Raji (cell line): ENCODE data around the gene GLRX2.

Experiments used
- POLR2A ChIP-seq: IDR thresholded peaks from 2 replicates; pipeline ENCODE4 v1.6.1; 2011; ENCODE audit warnings: low read depth, low read length, control low read depth; ENCODE audit not compliant: insufficient read depth

The GLRX2 gene

DNA sequence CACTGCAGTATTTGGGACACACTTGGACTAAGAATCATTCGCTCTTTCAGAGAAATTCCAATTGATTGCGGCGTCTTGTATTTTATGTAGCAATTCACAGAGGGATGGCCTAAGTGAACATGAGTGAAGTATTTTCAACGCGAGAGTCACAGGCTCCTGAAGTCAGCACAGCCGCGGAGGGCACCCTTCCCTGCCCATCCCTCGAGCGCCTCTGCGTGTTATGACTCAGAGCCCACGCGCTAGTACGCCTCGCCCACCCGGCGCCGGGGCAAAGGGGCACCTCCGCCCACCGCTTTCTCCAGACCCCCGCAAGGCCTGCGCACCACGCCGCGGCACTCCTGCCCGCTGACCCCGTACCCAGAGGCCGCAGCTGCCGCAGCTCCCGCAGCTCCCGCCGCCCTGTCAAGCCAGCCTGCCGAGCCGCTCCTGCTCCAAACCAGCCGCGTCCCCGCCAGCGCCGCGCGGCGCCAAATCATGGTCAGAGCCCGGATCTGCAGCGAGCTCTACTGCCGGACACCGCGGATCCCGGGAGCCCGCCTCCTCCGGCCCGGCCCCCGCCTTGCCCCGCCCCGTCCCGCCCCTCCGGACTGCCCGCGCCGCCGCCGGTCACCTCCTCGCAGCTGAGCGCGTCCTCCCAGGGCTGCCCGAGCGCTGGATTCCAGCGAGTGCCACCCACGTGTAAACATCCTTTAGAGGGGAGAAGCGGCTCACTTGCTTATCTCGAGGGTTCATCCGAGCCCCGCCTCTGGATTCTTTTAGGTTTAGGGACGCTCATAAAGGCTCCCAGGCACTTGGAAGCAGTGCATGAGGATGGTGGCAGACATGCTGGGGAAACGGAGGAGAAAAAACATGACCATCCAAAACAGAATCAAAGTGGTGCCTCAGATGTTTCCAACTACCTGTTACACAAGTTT lies at the start of gene GLRX2:
Gene GLRX2 (minus strand): TSS at position 508 of the 914 bp plus-strand sequence. CDS start 32 bp downstream, at position 476.
- TF ChIP-seq POLR2A, result peak; percentile 92

- TF ChIP-seq POLR2A, result no peak
Measured at GRCh38 chr1:193144999-193145398, 39.8 kb upstream of the GLRX2 start.

- no peak for TF ChIP-seq POLR2A
Measured at GRCh38 chr1:193144361-193144938, 39.2 kb upstream of the GLRX2 start.

DNA sequence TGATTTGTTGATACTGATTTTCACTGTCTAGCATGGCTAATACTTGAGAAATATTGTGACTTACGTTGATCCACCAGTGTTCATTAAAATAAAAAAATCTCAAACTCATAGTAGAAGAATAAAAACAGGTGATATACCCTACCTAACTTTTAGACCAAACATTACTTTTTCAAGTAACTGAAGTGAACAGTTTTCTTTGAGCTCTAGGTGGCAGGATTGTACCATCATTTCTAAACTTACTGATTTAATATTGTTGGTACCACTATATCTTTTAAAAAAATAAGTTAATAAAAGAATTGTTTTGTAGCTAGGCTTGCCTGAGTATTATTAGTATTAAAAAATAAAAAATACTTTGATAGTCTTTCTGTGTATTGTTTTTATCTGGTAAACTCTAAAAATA lies 38.1 kb upstream of the GLRX2 start:
- TF ChIP-seq POLR2A, result no peak

DNA sequence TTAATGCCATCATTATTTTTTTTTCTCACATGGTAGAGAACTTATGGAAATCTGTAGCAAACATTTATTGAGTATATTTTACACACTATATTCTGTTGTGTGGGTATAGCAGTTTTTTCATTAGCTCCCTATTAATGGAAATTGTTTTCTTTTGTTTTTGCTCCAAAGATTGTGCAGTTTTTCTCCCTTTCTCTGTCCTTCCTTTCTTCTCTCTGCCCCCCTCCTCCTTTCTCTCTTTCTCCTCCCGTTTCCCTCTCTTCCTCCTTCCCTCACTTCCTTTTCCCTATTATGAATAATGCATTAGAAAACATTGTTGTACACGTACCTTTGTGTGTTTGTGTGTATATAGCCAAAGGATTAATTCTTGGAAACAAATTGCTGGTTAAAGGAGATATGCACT lies 37.2 kb upstream of the GLRX2 start:
- TF ChIP-seq POLR2A, result no peak

- TF ChIP-seq POLR2A, result no peak
Measured at GRCh38 chr1:193141804-193142203, 36.6 kb upstream of the GLRX2 start.

GRCh38 chr1:193140254-193140653 lies 35.0 kb upstream of the GLRX2 start:
- no peak for TF ChIP-seq POLR2A

DNA sequence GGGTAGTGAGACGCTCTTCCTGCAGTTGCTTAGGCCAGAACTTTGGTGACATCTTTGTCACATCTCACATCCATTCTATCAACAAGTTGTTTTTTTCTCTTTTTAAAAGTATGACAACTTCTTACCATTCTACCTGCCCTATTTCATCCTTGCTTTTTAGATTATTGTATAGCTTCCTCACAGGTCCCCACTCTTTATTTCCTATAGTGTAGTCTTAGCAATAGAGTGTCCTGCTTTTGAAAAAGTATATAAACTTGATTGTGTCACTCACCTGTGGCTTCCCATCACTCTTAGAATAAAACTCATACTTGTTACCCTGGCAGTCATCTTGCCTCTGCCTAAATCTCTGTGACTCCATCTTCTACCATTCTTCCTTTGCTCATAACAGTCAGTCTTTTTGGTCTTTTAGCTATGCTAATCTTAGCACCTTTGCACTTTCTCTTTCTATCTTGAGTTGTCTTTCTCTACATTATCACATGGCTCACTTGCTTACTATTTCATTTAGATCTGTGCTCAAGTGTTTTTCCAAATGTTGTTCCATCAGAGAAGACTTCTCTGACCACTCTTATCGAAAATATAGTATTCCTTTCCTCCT lies 26.1 kb upstream of the GLRX2 start:
- no peak for TF ChIP-seq POLR2A

DNA sequence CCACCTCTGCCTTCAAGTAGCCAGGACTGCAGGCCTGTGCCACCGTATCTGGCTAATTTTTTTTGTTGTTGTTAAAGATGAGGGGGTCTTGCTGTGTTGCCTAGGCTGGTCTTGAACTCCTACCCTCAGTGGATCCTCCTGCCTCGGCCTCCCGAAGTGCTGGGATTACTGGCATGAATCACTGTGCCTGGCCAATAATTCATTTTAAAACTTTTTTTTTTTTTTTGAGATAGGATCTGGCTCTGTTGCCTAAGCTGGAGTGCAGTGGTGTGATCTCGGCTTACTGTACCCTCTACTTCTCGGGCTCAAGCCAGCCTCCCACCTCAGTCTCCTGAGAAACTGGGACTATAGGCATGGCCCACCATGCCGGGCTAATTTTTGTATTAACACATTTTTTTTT lies 20.2 kb upstream of the GLRX2 start:
- TF ChIP-seq POLR2A, result no peak

DNA sequence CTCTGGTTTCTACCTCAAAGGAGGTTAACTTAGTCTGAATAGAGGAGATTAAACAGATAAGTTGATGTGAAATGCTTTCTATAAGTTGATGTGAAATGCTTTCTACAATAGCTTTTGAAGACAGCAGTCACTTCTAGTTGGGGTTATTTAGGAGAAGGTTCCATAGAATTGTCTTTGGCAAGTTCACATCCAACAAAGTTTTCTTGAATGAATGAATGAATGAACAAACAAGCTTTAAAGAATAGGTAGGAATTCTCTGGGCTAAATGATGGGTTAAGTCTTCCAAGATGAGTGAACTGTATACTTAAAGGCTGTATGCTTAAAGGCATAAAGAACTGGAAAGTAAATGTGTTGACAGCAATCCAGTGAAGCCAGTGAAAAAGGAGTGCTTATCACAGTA lies 18.5 kb upstream of the GLRX2 start:
- no peak for TF ChIP-seq POLR2A

DNA sequence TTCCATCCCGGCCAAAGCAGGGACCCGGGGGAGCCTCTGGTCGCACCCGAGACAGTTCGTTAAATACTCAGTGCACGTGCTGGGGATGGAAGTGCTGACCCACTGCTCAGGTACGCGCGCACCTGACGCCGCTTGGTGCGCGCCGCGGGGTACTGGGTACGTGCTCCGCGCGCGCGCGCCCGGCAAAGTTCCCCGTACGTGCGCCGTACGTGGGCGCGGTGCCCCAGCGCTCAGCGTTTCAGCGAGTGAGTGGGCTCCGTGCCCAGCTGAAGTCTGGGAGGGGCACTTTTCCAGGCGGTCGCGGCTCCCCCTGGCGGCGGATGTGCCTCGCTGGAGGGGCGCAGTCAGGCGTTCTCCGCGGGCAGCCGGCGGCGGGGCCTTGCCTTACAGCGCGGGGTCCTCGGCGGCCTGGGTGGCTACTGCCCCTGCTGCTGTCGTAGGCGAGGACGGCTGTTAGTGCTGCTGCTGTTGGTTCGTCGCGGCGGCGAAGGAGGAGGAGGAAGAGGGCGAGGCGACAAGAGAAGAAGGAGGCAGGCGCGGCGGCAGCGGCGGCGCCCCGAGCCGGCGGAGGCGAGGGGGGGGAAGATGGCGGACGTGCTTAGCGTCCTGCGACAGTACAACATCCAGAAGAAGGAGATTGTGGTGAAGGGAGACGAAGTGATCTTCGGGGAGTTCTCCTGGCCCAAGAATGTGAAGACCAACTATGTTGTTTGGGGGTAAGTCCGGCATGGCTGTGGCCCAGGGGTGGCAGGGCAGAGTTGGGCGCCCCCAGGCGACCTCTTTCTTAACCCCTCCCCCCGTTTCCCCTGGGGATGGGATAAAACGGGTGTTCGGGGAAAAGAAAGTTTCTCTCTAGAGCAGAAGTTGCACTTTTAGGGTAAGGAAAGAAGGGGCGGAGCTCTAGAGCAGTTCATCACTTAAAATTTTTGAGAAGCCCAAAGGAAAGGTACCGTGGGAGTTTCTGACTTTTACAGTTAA lies 16.7 kb upstream of the GLRX2 start, which contains the start of gene CDC73:
Gene CDC73 (plus strand): TSS at position 416 of the 978 bp plus-strand sequence. CDS start 170 bp downstream, at position 586.
- peak; percentile 93 for TF ChIP-seq POLR2A

DNA sequence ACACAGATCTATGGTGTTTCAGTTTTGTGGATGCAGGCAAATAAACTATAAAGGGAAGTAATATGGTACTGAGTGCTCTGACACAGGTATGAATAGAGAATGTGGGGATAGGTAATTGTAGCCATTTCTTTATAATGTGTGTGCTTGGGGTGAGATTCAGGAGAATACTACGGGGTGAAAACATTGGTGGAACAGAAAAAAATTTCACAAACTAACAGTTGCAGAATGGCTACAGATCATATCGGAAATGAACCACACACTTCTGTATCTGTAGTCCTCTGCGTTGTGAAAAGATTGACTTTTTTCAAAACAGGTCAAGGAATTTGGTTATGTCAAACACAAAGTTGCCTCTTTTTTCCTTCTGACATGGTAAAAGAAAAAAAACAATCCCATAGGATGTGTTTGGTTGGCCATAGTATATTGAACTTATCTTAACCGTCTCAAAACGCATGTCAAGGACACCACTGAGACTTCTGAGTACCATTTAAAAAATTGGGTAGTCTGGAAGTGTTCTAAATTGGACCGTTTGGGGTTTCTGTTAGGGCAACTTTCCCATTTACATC lies 15.5 kb upstream of the GLRX2 start:
- TF ChIP-seq POLR2A, result no peak

- no peak for TF ChIP-seq POLR2A
Measured at GRCh38 chr1:193118803-193119730, 13.9 kb upstream of the GLRX2 start.

DNA sequence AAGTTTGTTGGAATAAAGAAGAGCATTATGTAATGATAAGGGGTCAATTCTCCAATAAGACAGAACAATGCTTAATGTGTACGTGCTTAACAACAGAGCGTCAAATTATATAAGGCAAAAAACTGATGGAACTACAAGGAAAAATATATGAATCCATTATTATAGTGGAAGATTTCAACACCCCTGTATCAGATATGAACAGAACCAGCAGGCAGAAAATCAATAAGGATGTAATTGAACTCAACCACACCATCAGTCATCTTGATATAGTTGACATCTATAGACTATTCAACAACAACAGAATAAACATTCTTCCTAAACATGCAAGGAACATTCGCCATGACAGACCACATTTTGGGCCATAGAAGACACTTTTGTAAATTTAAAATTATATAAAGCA lies 13.0 kb upstream of the GLRX2 start:
- TF ChIP-seq POLR2A, result no peak
